Hepatic stellate cell (primary cell): ENCODE measurements around the gene RELT.
"Not testable (repeated sequence)": the region's sequence is repeated elsewhere in the genome, so short reads cannot be mapped to it uniquely, and the experiment has no call there.

Source experiments
- DNase-seq: peaks from one replicate; pipeline ENCODE4 v3.0.0; 2011; ENCODE audit warnings: low spot score

The RELT gene

GRCh38 chr11:73404506-73405145 is 28.4 kb downstream of the RELT start:
- no peak for DNase-seq

- DNase-seq = no peak
Observed at GRCh38 chr11:73405146-73405510, 28.9 kb downstream of the RELT start.

GRCh38 chr11:73406131-73406530 is 29.9 kb downstream of the RELT start:
- no peak for DNase-seq

- DNase-seq = no peak
Observed at GRCh38 chr11:73406619-73407018, 30.4 kb downstream of the RELT start.

DNA sequence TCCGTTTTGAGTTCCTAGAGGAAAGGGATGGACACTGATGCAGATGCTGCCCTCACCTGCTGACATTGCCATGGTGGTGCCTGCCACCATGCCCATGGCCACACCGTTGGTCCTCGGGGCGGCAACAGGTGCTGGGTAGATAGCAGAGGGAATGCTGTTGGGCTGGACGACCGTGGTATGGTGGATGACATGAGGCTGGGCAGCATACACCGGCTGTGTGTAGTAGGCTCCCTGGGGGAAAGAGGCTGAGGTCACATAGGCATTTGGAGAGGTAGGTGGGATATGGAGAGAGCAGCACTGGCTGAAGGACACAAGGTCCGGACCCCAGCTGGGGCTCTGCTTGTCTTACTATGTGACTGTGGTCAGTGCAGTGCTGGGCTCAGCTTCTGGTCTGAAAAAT is 33.2 kb downstream of the RELT start:
- DNase-seq = no peak

GRCh38 chr11:73410627-73411026 is 34.4 kb downstream of the RELT start:
- no peak for DNase-seq

DNA sequence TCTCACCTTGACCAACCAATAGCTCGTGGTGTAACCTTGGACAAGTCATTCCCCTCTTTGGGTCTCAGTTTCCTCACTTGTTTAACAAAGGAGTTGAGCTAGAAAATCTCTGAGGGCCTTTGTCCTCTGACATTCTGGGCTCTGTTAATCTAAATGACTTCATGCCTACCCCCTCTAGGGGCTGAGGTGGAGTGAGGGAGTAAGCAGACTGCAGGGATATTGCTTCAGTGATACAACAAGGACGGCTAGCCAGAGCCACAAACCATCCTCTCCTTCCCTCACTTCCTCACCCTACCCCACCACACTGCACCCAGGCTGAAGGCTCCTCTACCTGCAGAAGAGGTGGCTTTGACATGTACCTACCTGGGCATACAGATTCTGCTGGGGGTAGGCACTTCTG is 34.8 kb downstream of the RELT start:
- DNase-seq = no peak

DNA sequence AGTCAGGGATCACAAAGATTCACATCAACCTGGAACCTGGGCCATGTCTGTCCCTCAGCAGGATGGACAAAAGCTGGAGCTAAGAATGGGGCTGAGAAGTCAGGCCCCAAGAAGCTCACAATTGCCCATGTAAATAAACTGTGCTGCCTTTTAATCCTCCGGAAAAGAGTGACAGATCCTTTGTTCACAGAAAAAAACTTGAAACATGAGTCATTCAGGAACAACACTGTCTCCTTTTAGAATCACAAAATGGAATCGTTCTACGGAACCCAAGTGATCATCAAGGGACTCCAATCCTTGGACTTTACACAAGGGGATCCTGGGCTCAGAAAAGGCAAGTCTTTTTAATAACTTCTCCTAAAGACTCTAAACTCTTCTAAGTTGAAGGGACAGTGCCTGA is 36.1 kb downstream of the RELT start:
- DNase-seq = no peak

GRCh38 chr11:73413256-73413655 is 37.1 kb downstream of the RELT start:
- DNase-seq = no peak

DNA sequence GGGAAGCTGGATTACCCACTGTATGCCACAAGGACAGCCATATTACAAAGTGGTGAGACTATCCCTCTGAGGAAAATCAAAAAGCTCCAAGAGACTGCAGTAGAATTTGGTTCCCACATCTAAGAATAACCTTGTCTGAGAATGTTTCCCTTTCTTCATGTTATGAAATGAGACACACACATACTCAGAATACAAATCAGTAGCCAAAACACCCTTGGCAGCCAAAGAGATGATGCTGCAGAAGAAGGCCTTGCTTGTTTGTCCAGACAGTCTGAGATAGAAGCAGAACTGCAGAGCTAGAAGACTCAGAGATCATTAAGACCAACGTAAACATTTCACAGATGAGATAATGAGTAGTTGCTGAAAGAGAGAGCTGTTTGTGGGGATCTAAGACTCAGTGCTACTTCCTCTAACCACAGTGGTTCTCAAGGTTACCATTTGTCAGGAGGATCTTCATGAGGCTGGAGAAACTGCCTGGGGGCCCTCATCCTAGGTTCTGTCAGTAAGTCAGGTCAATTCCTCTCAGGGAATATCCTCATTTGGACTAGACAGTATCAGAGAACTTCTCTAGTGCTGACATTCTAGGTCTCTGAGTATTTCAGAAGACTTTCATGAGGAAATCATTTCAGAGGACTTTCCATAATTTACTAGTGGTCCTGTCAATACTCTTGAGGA is 38.9 kb downstream of the RELT start:
- no peak for DNase-seq

GRCh38 chr11:73415854-73416615 is 39.8 kb downstream of the RELT start:
- DNase-seq = no peak

DNA sequence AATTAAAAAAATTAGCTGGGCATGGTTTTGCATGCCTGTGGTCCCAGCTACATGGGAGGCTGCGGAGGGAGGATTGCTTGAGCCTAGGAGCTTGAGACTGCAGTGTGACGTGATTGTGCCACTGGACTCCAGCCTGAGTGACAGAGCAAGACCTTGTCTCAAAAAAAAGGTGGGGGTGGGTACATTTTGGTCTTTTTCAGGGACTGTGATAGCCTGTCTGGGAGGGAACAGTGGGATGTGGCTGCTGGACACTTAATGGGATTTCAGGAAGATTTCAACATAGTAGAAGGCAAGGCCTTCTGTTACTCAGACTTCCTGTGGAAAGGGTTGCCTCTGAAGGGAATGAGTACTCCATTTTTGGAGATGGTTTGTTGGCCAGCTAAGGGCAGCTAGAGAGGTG is 40.6 kb downstream of the RELT start:
- no peak for DNase-seq

GRCh38 chr11:73420136-73420535 is 43.9 kb downstream of the RELT start:
- DNase-seq = no peak

DNA sequence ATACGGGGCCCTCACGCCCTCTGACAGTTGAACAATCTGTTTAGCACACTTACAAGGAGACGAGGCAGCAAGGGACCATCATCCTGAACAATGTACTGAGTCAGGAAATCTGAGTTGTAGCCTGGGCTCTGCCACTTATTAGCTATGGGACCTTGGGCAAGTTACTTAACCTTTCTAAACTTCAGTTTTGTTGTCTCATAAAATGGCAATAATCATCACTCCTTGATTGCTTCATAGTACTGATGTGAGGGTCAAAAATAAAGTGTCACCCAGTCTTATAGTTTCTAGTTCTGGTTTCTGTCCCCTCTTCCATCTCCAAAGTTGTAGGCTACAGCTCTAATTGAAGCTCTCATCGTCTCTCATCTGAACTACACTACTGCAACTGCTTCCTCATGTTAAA is 46.7 kb downstream of the RELT start:
- no peak for DNase-seq

GRCh38 chr11:73423506-73423905 is 47.3 kb downstream of the RELT start:
- DNase-seq = no peak

DNA sequence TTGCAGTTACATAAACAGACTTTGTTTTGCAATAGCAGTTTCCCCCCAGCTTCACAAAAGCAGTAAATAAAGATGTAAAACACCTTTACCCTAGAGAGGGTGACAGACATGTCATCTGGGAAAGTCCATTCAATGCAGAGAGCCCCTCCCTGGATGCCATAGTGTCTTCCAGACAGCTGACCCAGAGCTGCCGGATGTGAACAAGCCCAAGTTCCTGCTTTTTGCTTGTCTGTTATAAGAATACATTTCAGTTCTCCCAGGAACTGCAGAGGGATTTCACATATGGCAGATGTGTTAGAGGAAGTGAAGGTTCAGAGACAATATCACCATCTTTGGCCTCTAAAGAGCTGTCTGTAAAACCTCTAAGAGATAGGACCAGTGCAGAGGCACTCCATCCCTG is 48.9 kb downstream of the RELT start:
- no peak for DNase-seq

DNA sequence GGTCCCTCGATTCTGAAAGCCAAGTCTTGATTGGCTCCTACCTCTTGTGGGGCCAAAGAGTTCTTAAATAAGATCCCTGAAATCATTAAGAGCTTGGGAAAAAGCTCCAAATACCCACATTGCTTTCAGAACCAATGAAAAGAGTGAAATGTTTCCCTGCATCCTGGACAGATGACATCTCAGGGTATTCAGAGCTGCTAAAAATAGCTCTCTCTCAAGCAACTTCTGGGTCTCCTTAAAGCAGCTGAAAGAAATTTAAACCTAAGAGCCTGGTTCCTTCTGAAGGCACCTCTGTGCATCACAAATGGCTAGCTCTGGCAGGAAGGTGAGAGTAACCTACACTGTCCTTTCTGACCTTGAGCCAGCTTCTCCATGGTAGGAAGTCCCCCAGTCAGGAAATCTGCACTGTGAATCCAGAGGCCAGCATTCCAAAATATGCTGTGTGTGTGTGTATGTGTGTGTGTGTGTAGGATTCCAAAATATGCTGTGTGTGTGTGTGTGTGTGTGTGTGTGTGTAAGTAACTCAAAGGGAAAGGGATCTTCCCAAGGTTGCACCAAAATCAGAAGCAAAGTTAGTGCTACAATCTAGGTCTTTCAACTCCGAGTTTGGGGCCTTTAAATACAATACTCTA is 50.1 kb downstream of the RELT start:
- DNase-seq = peak; percentile 62

DNA sequence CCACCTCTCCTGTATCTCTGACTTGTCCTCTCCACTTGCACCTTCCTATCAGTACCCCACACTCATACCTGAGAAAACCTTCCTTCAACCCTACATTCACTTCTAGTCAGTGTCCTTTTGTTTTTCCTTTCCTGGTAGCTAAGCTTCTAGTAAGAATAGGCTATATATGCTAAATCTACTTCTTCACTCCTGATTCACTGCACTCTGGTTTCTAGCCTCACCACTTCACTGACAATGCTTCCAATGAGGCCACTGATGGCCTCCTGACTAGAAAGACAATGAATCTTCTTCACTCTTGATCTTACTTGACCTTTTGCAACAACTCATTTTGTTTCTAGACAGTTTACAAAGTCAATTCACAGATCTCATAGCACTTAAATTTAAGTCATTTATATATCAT is 52.0 kb downstream of the RELT start:
- no peak for DNase-seq

DNA sequence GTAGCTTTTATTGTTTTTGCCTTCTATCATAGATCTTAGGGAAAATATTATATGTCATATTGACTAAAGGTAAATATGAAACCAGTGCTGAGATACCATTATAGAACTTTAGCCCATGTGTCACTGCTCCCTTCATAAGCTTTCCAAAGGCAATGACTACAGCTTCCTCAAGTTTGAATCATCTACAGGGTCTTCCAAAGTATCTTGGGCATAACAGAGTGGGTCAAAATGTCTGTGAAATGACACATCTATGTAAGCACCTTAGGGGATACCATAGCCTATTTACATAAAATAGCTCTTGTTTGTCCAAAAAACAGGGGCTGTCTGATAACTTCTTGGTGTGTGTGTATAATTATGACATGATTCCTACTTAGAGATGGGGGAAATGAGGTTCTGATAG is 52.5 kb downstream of the RELT start:
- DNase-seq = no peak

DNA sequence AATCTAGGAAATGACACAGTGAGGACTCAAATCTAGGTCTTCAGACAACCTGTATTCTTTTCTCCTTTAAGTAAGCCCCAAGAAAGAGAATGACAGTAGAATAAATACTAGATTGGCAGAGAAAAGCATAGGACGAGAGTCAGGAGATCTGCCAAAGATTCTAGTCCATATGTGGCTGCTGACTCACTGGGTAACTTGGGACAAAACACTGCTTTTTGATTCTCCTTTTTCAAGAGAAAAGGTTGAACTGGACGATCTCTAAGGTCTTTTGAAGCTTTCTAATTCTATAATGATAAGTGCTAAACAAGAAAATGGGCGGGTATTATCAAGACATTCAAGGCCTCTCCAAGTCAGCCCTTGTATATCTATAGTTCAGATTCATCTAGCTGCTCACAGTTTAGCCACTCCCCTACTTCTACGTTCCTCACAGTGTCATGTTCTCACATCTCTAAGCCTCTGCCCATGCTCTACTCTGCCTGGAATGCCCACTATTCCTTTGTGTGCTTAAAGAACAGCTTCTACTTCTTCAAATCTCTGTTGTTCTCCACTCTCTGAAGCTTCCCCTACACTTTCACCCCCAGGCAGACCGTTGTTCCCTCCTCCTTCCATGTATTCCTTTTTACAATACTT is 53.0 kb downstream of the RELT start:
- peak; percentile 24 for DNase-seq

- DNase-seq = no peak
Observed at GRCh38 chr11:73430326-73430725, 54.1 kb downstream of the RELT start.

DNA sequence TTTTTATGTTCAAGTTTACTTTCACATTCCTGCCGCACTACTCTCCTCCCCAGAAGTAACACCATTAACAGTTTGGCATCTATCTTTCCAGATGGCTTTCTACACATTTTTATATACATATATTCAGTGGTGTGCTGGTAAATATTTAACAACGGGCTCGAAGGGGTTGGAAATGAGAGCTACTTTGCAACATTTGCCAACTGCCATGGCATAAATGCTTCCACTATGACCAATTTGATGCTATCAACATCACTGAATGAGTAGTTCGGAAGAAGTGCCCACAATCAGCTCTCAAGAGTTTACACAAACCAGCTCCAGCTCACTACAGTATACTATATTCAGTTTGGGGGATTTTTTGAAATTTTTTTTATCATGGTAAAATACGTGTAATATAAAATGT is 55.2 kb downstream of the RELT start:
- no peak for DNase-seq

DNA sequence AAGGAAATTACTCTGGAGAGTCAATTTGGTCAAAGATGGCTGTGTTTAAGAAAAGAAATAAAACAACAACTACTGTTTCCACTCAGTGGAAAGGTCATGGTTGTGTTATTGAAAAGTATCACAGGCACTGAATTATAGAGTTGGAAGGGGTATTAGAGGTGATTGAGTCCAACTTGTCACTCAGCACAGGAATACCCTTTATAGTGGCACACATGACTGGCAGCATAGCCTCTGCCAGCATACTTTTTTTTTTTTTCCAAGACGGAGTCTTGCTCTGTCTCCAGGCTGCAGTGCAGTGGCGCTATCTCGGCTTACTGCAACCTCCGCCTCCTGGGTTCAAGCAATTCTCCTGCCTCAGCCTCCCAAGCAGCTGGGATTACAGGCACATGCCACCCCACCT is 60.7 kb downstream of the RELT start:
- DNase-seq = not testable (repeated sequence)
